Psoas muscle (tissue), 8 donors: ENCODE measurements around the gene MUC5B. TPM values are rescaled to one million over a fixed set of nuclear protein-coding genes. Genes with fewer than 3 reads are reported as not detected.
A peak's percentile ranks its signal among the peaks of the same experiment; 100 is the strongest.
"Not testable (repeated sequence)": the region's sequence is repeated elsewhere in the genome, so short reads cannot be mapped to it uniquely, and the experiment has no call there.

Experiments used
- ATAC-seq, 4 donors: fragments of 200-7000 bp; cut with Tn5 transposase; one replicate each; pipeline ENCODE4 v1.9.1; 2020; ENCODE audit warnings: moderate library complexity in 3 of 4, mild to moderate bottlenecking in 2 of 4
- DNase-seq, 2 donors: peaks; one replicate each; pipeline ENCODE4 v3.0.0-alpha.2; 2020
- H3K27ac ChIP-seq: fragments of 200-600 bp; one replicate; pipeline ENCODE4 v1.8.0; 2022
- H3K27me3 ChIP-seq, 3 donors: fragments of 200-600 bp in 1 of 3; one replicate each; pipeline versions ENCODE4 v1.6.1 to v1.8.0; 2013 to 2022; ENCODE audit warnings: low read length in 2 of 3, mild to moderate bottlenecking in 2 of 3, moderate library complexity in 1 of 3; ENCODE audit not compliant: insufficient read depth in 3 of 3
- H3K36me3 ChIP-seq, 2 donors: fragments of 200-600 bp in 1 of 2; one replicate each; pipeline versions ENCODE4 v1.6.1 to v1.8.0; 2013 to 2022; ENCODE audit warnings: low read depth in 1 of 2, mild to moderate bottlenecking in 1 of 2, moderate library complexity in 1 of 2; ENCODE audit not compliant: insufficient read depth in 1 of 2
- H3K4me1 ChIP-seq: fragments of 200-600 bp; one replicate; pipeline ENCODE4 v1.8.0; 2022
- H3K4me3 ChIP-seq: fragments of 200-600 bp; one replicate; pipeline ENCODE4 v1.8.0; 2022; ENCODE audit warnings: mild to moderate bottlenecking
- H3K9me3 ChIP-seq: fragments of 200-600 bp; one replicate; pipeline ENCODE4 v1.8.0; 2022
- WGBS, 3 donors: extraction: QIAGEN DNeasy Blood & Tissue Kit; methylation state at CpG; one replicate each; pipeline versions ENCODE4 v1.1.6 to v1.1.7; 2013; 5-methylcytosine and 5-hydroxymethylcytosine counted together
- intact Hi-C, 2 donors: fragments of 100-400 bp; cut with DNase I; formaldehyde crosslinking; loops; one replicate each; pipeline versions ENCODE4 v1.11.0 to v1.14.2; 2022
- polyA plus RNA-seq, 3 donors: library from polyadenylated mRNA; stranded (reverse); fragments of 200-250 nt; gene quantifications; one replicate each; pipeline ENCODE4 v1.2.3, GENCODE V29; 2013
- total RNA-seq, 4 donors: library from RNA; stranded (reverse); fragmentation: NEBNext Ultra II Directional in 2 of 4; extraction: Animal tissue kit (Norgen Biotek cat#: 25700) in 2 of 4; gene quantifications; one replicate each; pipeline versions ENCODE4 v1.2.1 to v1.2.4, GENCODE V29; 2021 to 2023
- TF ChIP-seq, protein P1 (sequence below): fragments of 200-600 bp; IDR thresholded peaks from one replicate; pipeline ENCODE4 v1.8.0; 2022; ENCODE audit warnings: antibody characterized with exemption
- donor health status: healthy with polysubstance abuse.
- donor health status: DM: no; HTN: no; CAD: no; lungs with moderate emphysema.
- donor health status: Bipolar disorder and iron deficiency.
- donor health status: healthy.
- donor health status: DM: yes; HTN: yes; CAD: no.
- donor health status: DM: no; HTN: no; CAD: no.
- donor health status: DM: no; HTN: no; CAD: no.
- donor health status: DM: yes; HTN: yes; CAD: no.

MUC5B gene
- total and polyA plus RNA-seq, 7 donors, result under 0.01 to 0.41 (median 0.11) TPM; not detected in 3

DNA sequence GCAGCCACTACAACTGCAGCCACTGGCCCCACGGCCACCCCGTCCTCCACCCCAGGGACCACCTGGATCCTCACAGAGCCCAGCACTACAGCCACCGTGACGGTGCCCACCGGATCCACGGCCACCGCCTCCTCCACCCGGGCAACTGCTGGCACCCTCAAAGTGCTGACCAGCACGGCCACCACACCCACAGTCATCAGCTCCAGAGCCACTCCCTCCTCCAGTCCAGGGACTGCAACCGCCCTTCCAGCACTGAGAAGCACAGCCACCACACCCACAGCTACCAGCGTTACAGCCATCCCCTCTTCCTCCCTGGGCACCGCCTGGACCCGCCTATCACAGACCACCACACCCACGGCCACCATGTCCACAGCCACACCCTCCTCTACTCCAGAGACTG is 23.4 kb downstream of the MUC5B start:
- H3K4me3 ChIP-seq, H3K27ac ChIP-seq, H3K27me3 ChIP-seq, H3K36me3 ChIP-seq, H3K4me1 ChIP-seq, ATAC-seq, DNase-seq, H3K9me3 ChIP-seq, intact Hi-C loops: not testable (repeated sequence)
- 87 to 93% (median 89%) methylated on average over 9 to 14 of the region's 14 CpGs for WGBS, 3 donors

GRCh38 chr11:1247026-1247425 is 24.2 kb downstream of the MUC5B start:
- DNase-seq, H3K36me3 ChIP-seq, H3K27ac ChIP-seq, H3K9me3 ChIP-seq, H3K4me3 ChIP-seq, H3K4me1 ChIP-seq, H3K27me3 ChIP-seq, intact Hi-C loops, ATAC-seq: not testable (repeated sequence)
- 89 to 91% (median 90%) methylated on average over 7 to 14 of the region's 14 CpGs for WGBS, 3 donors

DNA sequence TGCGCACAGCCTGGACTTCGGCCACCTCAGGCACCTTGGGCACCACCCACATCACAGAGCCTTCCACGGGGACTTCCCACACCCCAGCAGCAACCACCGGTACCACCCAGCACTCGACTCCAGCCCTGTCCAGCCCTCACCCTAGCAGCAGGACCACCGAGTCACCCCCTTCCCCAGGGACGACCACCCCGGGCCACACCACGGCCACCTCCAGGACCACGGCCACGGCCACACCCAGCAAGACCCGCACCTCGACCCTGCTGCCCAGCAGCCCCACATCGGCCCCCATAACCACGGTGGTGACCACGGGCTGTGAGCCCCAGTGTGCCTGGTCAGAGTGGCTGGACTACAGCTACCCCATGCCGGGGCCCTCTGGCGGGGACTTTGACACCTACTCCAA is 26.1 kb downstream of the MUC5B start:
- H3K4me3 ChIP-seq, intact Hi-C loops, ATAC-seq, DNase-seq, H3K27ac ChIP-seq, H3K4me1 ChIP-seq, H3K36me3 ChIP-seq, H3K9me3 ChIP-seq, H3K27me3 ChIP-seq: not testable (repeated sequence)
- WGBS, 3 donors, result 90 to 97% methylated on average over 9 to 11 of the region's 18 CpGs; no CpG with 5 or more reads in 1 of the 3 donors

- WGBS, 3 donors, result 96 to 100% (median 99%) methylated on average over 2 to 4 of the region's 12 CpGs
- intact Hi-C loops, H3K36me3 ChIP-seq, H3K4me1 ChIP-seq, H3K9me3 ChIP-seq, DNase-seq, ATAC-seq, H3K27me3 ChIP-seq, H3K4me3 ChIP-seq, H3K27ac ChIP-seq: not testable (repeated sequence)
Measured at GRCh38 chr11:1250411-1250810, 27.5 kb downstream of the MUC5B start.

DNA sequence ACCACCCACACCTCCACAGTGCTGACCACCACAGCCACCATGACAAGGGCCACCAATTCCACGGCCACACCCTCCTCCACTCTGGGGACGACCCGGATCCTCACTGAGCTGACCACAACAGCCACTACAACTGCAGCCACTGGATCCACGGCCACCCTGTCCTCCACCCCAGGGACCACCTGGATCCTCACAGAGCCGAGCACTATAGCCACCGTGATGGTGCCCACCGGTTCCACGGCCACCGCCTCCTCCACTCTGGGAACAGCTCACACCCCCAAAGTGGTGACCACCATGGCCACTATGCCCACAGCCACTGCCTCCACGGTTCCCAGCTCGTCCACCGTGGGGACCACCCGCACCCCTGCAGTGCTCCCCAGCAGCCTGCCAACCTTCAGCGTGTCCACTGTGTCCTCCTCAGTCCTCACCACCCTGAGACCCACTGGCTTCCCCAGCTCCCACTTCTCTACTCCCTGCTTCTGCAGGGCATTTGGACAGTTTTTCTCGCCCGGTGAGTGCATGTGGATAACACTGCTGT is 28.4 kb downstream of the MUC5B start:
- ATAC-seq, result no peak
- H3K4me1 ChIP-seq, result no peaks in the 10 kb centered on the region
- intact Hi-C loops, result no loop called here
- H3K9me3 ChIP-seq, result no peaks in the 10 kb centered on the region
- no peak overlapping the region for H3K27ac ChIP-seq
- H3K4me3 ChIP-seq, result no peak overlapping the region
- TF ChIP-seq, protein P1, sequence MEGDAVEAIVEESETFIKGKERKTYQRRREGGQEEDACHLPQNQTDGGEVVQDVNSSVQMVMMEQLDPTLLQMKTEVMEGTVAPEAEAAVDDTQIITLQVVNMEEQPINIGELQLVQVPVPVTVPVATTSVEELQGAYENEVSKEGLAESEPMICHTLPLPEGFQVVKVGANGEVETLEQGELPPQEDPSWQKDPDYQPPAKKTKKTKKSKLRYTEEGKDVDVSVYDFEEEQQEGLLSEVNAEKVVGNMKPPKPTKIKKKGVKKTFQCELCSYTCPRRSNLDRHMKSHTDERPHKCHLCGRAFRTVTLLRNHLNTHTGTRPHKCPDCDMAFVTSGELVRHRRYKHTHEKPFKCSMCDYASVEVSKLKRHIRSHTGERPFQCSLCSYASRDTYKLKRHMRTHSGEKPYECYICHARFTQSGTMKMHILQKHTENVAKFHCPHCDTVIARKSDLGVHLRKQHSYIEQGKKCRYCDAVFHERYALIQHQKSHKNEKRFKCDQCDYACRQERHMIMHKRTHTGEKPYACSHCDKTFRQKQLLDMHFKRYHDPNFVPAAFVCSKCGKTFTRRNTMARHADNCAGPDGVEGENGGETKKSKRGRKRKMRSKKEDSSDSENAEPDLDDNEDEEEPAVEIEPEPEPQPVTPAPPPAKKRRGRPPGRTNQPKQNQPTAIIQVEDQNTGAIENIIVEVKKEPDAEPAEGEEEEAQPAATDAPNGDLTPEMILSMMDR, result no peak
- no peaks in the 10 kb centered on the region for H3K36me3 ChIP-seq
- DNase-seq, result no peak
- no peaks in the 10 kb centered on the region for H3K27me3 ChIP-seq
- 93 to 99% (median 96%) methylated on average over 16 of the region's 16 CpGs for WGBS, 3 donors

DNA sequence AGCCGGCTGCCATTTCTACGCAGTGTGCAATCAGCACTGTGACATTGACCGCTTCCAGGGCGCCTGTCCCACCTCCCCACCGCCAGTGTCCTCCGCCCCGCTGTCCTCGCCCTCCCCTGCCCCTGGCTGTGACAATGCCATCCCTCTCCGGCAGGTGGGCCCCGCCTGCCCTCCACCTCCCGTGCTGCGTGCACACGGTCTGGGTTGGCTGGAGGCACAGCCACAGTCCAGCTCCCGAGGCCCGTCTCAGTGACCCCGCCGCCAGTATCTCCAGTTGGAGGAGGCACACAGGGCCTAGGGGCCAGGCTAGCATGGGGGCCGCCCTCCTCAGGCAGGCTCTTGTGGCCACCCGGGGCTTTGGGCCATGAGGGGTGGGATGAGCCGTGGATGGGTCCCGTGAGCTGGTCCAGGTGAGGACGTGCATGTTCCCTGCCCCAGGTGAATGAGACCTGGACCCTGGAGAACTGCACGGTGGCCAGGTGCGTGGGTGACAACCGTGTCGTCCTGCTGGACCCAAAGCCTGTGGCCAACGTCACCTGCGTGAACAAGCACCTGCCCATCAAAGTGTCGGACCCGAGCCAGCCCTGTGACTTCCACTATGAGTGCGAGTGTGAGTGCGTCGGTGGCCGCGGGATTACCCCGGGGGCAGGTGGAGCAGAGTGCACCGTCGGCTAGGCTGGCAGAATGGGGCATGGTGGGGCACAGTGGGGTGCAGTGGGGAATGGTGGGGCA is 29.7 kb downstream of the MUC5B start:
- H3K27me3 ChIP-seq, result no peaks in the 10 kb centered on the region
- 87 to 94% (median 94%) methylated on average over 35 to 38 of the region's 38 CpGs for WGBS, 3 donors
- H3K27ac ChIP-seq, result no peak overlapping the region
- peak in 1 of 4 donors; percentile 25 for ATAC-seq
- no peaks in the 10 kb centered on the region for H3K36me3 ChIP-seq
- TF ChIP-seq, protein P1, result no peak
- H3K4me1 ChIP-seq, result no peaks in the 10 kb centered on the region
- H3K4me3 ChIP-seq, result no peak overlapping the region
- intact Hi-C loops, result no loop called here
- no peak for DNase-seq
- no peaks in the 10 kb centered on the region for H3K9me3 ChIP-seq
